Measurements from ENCODE around the gene FAM174A.

DNA sequence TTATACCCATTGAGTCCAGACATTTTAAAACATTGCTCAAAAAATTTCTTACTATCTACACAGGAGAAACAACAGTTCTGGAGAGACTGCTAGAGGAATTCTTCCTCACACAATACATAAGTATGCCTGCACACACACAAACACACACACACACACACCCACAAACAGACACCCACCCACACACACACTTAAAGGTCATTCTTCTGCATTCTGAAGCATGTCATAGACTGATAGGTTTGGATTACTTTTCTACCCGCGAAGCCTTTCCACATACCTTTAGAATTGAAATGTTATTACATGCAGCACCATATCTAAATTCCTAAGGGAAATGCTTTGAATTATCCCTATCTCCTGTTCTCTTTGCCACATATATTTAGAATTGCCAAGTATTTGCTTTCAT, 80.2 kb downstream of the FAM174A start:
- TF ChIP-seq, protein P1, sequence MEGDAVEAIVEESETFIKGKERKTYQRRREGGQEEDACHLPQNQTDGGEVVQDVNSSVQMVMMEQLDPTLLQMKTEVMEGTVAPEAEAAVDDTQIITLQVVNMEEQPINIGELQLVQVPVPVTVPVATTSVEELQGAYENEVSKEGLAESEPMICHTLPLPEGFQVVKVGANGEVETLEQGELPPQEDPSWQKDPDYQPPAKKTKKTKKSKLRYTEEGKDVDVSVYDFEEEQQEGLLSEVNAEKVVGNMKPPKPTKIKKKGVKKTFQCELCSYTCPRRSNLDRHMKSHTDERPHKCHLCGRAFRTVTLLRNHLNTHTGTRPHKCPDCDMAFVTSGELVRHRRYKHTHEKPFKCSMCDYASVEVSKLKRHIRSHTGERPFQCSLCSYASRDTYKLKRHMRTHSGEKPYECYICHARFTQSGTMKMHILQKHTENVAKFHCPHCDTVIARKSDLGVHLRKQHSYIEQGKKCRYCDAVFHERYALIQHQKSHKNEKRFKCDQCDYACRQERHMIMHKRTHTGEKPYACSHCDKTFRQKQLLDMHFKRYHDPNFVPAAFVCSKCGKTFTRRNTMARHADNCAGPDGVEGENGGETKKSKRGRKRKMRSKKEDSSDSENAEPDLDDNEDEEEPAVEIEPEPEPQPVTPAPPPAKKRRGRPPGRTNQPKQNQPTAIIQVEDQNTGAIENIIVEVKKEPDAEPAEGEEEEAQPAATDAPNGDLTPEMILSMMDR (IDR thresholded peaks at IDR 0.05) = no peak
- TF ChIP-seq, protein P2, sequence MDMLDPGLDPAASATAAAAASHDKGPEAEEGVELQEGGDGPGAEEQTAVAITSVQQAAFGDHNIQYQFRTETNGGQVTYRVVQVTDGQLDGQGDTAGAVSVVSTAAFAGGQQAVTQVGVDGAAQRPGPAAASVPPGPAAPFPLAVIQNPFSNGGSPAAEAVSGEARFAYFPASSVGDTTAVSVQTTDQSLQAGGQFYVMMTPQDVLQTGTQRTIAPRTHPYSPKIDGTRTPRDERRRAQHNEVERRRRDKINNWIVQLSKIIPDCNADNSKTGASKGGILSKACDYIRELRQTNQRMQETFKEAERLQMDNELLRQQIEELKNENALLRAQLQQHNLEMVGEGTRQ (IDR thresholded peaks at IDR 0.05) = no peak
- TF ChIP-seq POLR2A (IDR thresholded peaks at IDR 0.05; ENCODE audit: low read length) = no peak
- TF ChIP-seq, protein P3, sequence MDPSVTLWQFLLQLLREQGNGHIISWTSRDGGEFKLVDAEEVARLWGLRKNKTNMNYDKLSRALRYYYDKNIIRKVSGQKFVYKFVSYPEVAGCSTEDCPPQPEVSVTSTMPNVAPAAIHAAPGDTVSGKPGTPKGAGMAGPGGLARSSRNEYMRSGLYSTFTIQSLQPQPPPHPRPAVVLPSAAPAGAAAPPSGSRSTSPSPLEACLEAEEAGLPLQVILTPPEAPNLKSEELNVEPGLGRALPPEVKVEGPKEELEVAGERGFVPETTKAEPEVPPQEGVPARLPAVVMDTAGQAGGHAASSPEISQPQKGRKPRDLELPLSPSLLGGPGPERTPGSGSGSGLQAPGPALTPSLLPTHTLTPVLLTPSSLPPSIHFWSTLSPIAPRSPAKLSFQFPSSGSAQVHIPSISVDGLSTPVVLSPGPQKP (IDR thresholded peaks at IDR 0.05; ENCODE audit: low read depth, low read length) = no peak
